HepG2 (cell line): Measurements from ENCODE around the gene TOB1. TPM values are rescaled to one million over a fixed set of nuclear protein-coding genes. Genes with fewer than 3 reads are reported as not detected.

Source experiments
- ARID3A ChIP-seq: IDR thresholded peaks from 2 replicates; pipeline ENCODE4 v1.6.1; 2012; ENCODE audit warnings: low read depth, low read length, improper control_type of control experiment
- HNF4G ChIP-seq, 2 experiments: sonication (generic) in 1 of 2; formaldehyde crosslinking in 1 of 2; IDR thresholded peaks; 2 replicates each; pipeline versions ENCODE4 v1.4.0 to v1.6.1; 2011 to 2020; ENCODE audit warnings: borderline replicate concordance in 2 of 2, low read depth in 2 of 2, mild to moderate bottlenecking in 2 of 2, low read length in 1 of 2, missing genetic modification reagents in 1 of 2, moderate library complexity in 1 of 2
- HNRNPLL ChIP-seq: fragments of 200-400 bp; formaldehyde crosslinking; IDR thresholded peaks from 2 replicates; pipeline ENCODE4 v1.6.1; 2017; ENCODE audit warnings: mild to moderate bottlenecking, low read depth, low read length; ENCODE audit not compliant: poor library complexity, severe bottlenecking
- IKZF1 ChIP-seq: fragments of 450-650 bp; IDR thresholded peaks from 2 replicates; pipeline ENCODE4 v1.7.1; 2016
- KDM1A ChIP-seq: IDR thresholded peaks from 2 replicates; pipeline ENCODE4 v1.6.1; 2016; ENCODE audit warnings: missing compliant biosample characterization
- KMT2B ChIP-seq: IDR thresholded peaks from 2 replicates; pipeline ENCODE4 v1.6.1; 2016; ENCODE audit warnings: missing genetic modification reagents, missing compliant biosample characterization
- MAX ChIP-seq: IDR thresholded peaks from 2 replicates; pipeline ENCODE4 v1.6.1; 2012; ENCODE audit warnings: inconsistent platforms
- MAZ ChIP-seq, 2 experiments: sonication (generic) in 1 of 2; formaldehyde crosslinking in 1 of 2; IDR thresholded peaks; 2 replicates each; pipeline versions ENCODE4 v1.5.0 to v1.6.1; 2012 to 2020; ENCODE audit warnings: low read depth in 2 of 2, mild to moderate bottlenecking in 2 of 2, borderline replicate concordance in 1 of 2, improper control_type of control experiment in 1 of 2, low read length in 1 of 2, missing genetic modification reagents in 1 of 2, moderate library complexity in 1 of 2
- MYNN ChIP-seq: sonication (generic); formaldehyde crosslinking; IDR thresholded peaks from 2 replicates; pipeline ENCODE4 v1.4.0; 2020; ENCODE audit warnings: mild to moderate bottlenecking, low read depth, missing genetic modification reagents
- NAIF1 ChIP-seq: sonication (generic); formaldehyde crosslinking; IDR thresholded peaks from 2 replicates; pipeline ENCODE4 v1.5.0; 2020; ENCODE audit warnings: mild to moderate bottlenecking, missing genetic modification reagents, borderline replicate concordance
- PRDM15 ChIP-seq: sonication (generic); formaldehyde crosslinking; IDR thresholded peaks from 2 replicates; pipeline ENCODE4 v1.4.0; 2020; ENCODE audit warnings: missing genetic modification reagents
- THAP7 ChIP-seq: sonication (generic); formaldehyde crosslinking; IDR thresholded peaks from 2 replicates; pipeline ENCODE4 v1.8.1; 2023; ENCODE audit warnings: mild to moderate bottlenecking, missing genetic modification reagents
- THYN1 ChIP-seq: sonication (generic); formaldehyde crosslinking; IDR thresholded peaks from 2 replicates; pipeline ENCODE4 v1.8.1; 2023; ENCODE audit warnings: low read depth, mild to moderate bottlenecking, moderate library complexity, missing genetic modification reagents, borderline replicate concordance
- ZBTB7B ChIP-seq: sonication (generic); formaldehyde crosslinking; IDR thresholded peaks from 2 replicates; pipeline ENCODE4 v1.4.0; 2020; ENCODE audit warnings: missing genetic modification reagents
- ZC3H13 ChIP-seq: sonication (generic); formaldehyde crosslinking; IDR thresholded peaks from 2 replicates; pipeline ENCODE4 v1.8.1; 2023; ENCODE audit warnings: mild to moderate bottlenecking, missing genetic modification reagents, moderate library complexity
- ZFP62 ChIP-seq: sonication (generic); formaldehyde crosslinking; IDR thresholded peaks from 2 replicates; pipeline ENCODE4 v1.4.0; 2020; ENCODE audit warnings: missing genetic modification reagents
- ZNF136 ChIP-seq: sonication (generic); formaldehyde crosslinking; IDR thresholded peaks from 2 replicates; pipeline ENCODE4 v1.8.1; 2022; ENCODE audit warnings: low read depth, mild to moderate bottlenecking, moderate library complexity, missing genetic modification reagents
- ZNF337 ChIP-seq: sonication (generic); formaldehyde crosslinking; IDR thresholded peaks from 2 replicates; pipeline ENCODE4 v1.5.1; 2020; ENCODE audit warnings: missing genetic modification reagents, low read depth, mild to moderate bottlenecking, borderline replicate concordance
- ZNF468 ChIP-seq: sonication (generic); formaldehyde crosslinking; IDR thresholded peaks from 2 replicates; pipeline ENCODE4 v1.8.0; 2022; ENCODE audit warnings: mild to moderate bottlenecking, moderate library complexity, missing genetic modification reagents
- ZNF530 ChIP-seq: sonication (generic); formaldehyde crosslinking; IDR thresholded peaks from 2 replicates; pipeline ENCODE4 v1.5.0; 2020; ENCODE audit warnings: low read depth, mild to moderate bottlenecking, missing genetic modification reagents
- ZNF552 ChIP-seq: sonication (generic); formaldehyde crosslinking; IDR thresholded peaks from 2 replicates; pipeline ENCODE4 v1.9.0; 2022; ENCODE audit warnings: missing genetic modification reagents, mild to moderate bottlenecking, borderline replicate concordance
- ZNF558 ChIP-seq: sonication (generic); formaldehyde crosslinking; IDR thresholded peaks from 2 replicates; pipeline ENCODE4 v1.9.0; 2022; ENCODE audit warnings: mild to moderate bottlenecking, missing genetic modification reagents, borderline replicate concordance
- ZNF670 ChIP-seq: sonication (generic); formaldehyde crosslinking; IDR thresholded peaks from 2 replicates; pipeline ENCODE4 v1.8.0; 2022; ENCODE audit warnings: mild to moderate bottlenecking, missing genetic modification reagents, borderline replicate concordance
- ZNF749 ChIP-seq: sonication (generic); formaldehyde crosslinking; IDR thresholded peaks from 2 replicates; pipeline ENCODE4 v1.8.0; 2022; ENCODE audit warnings: mild to moderate bottlenecking, missing genetic modification reagents, moderate library complexity, borderline replicate concordance
- polyA plus RNA-seq, 8 experiments: library from polyadenylated mRNA; depleted of rRNA in 3 of 8; stranded (reverse) in 7 of 8; unstranded in 1 of 8; fragments of >200 nt; fragmentation: Illumina TruSeq in 4 of 8; extraction: Trizol in 4 of 8; gene quantifications; 2 replicates each; pipeline versions ENCODE4 v1.2.1 to v1.2.3, GENCODE V29; 2011 to 2016; ENCODE audit warnings: low read depth in 4 of 8, missing spikeins in 1 of 8, mixed read lengths in 1 of 8; ENCODE audit not compliant: insufficient read depth in 1 of 8
- total RNA-seq, 5 experiments: library from RNA; depleted of rRNA; stranded (reverse); fragments of >200 nt; fragmentation: Illumina TruSeq; extraction: Trizol; gene quantifications; 2 replicates each; pipeline ENCODE4 v1.2.3, GENCODE V29; 2016; ENCODE audit warnings: low read depth in 1 of 5

Gene TOB1
- total and polyA plus RNA-seq, 2 of the 13 experiments (the other 11 are each of a cell fraction or from before 2014, with no cell fraction given) = 21.9 to 57.7 TPM

- TF ChIP-seq ARID3A (no peak), ZNF558 (no peak), MYNN (CRISPR knock-in tag) (no peak), ZNF468 (CRISPR knock-in tag) (no peak), ZNF749 (CRISPR knock-in tag) (no peak), MAX (peak; percentile 75), THYN1 (CRISPR knock-in tag) (no peak), ZNF670 (CRISPR knock-in tag) (no peak), KDM1A (CRISPR knock-in tag) (peak; percentile 43; the same call in 1 of the 2 replicates), MAZ (IDR thresholded peaks at IDR 0.05; ENCODE audit: borderline replicate concordance, low read depth, low read length) (no peak), MAZ (CRISPR knock-in tag; IDR thresholded peaks at IDR 0.05; ENCODE audit: low read depth) (peak; percentile 88), ZFP62 (CRISPR knock-in tag) (no peak), NAIF1 (CRISPR knock-in tag) (0 out of 2 replicates have a peak, but pooled peaks have one; percentile 45), THAP7 (CRISPR knock-in tag) (no peak), HNRNPLL (no peak), KMT2B (CRISPR knock-in tag) (peak; percentile 58; the same call in 1 of the 2 replicates), PRDM15 (CRISPR knock-in tag) (no peak), HNF4G (IDR thresholded peaks at IDR 0.05; ENCODE audit: borderline replicate concordance, low read depth, low read length) (peak; percentile 79), HNF4G (CRISPR knock-in tag; IDR thresholded peaks at IDR 0.05; ENCODE audit: borderline replicate concordance, low read depth) (no peak; the same call in 1 of the 2 replicates), ZBTB7B (CRISPR knock-in tag) (peak; percentile 99), ZNF136 (CRISPR knock-in tag) (no peak), ZNF530 (CRISPR knock-in tag) (no peak), ZNF337 (CRISPR knock-in tag) (no peak), ZC3H13 (CRISPR knock-in tag) (peak; percentile 83; the same call in 1 of the 2 replicates), IKZF1 (no peak), ZNF552 (CRISPR knock-in tag) (no peak)
Observed at GRCh38 chr17:50905460-50905803, 39.3 kb upstream of the TOB1 start (continued).
